PFSK-1 (cell line): ENCODE results near the gene LMNTD2.

ENCODE experiments used
- FOXP2 ChIP-seq: optimal IDR thresholded peaks from 2 replicates; pipeline ENCODE3; 2011; ENCODE audit warnings: borderline replicate concordance, control low read depth, inconsistent platforms; ENCODE audit not compliant: insufficient read depth; ENCODE audit errors: extremely low read length, extremely low read depth
- POLR2AphosphoS5 ChIP-seq: IDR thresholded peaks from 2 replicates; pipeline ENCODE4 v1.6.1; 2012; ENCODE audit warnings: low read depth, mild to moderate bottlenecking, control low read depth, low read length, moderate library complexity
- REST ChIP-seq, 2 experiments: IDR thresholded peaks; 2 replicates each; pipeline versions ENCODE4 v1.6.1 to v1.8.0; 2011 to 2012; ENCODE audit warnings: low read depth in 2 of 2, low read length in 2 of 2, control low read depth in 1 of 2, inconsistent platforms in 1 of 2, mild to moderate bottlenecking in 1 of 2, moderate library complexity in 1 of 2; ENCODE audit not compliant: insufficient read depth in 1 of 2
- SIN3A ChIP-seq: IDR thresholded peaks from 2 replicates; pipeline ENCODE4 v1.6.1; 2012; ENCODE audit warnings: mild to moderate bottlenecking, low read length, moderate library complexity, borderline replicate concordance; ENCODE audit not compliant: insufficient read depth
- TAF1 ChIP-seq: IDR thresholded peaks from 2 replicates; pipeline ENCODE4 v1.6.1; 2012; ENCODE audit warnings: low read length, control low read depth, borderline replicate concordance; ENCODE audit not compliant: insufficient read depth

LMNTD2 gene

DNA sequence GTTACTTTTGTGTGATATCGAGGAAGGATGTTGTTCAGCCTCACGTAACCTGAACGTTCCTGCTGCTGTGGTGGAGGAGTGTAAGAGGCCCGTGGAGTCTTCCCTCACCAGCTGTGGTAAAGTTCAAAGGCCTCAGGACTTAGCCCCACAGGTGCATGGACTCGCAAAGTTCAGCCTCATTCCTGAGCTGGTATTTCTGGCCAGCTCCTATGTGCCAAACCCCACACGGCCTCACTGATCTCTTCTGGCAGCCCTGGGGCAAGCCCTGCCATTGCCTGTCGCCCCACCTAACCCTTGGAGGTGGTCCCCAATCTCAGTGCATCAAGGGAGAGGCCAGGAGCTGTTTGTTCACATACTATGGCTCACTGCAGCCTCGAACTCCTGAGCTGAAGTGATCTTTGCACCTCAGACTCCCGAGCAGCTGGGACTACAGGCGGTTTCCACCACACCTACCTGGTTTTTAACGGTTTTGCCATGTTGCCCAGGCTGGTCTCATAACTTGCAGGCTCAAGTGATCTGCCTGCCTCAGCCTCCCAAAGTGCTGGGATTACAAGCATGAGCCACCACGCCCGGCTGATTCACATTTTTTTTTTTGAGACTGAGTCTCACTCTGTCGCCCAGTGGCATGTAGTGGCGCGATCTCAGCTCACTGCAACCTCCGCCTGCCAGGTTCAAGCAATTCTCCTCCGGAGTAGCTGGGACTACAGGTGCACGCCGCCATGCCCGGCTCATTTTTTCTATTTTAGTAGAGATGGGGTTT is 17.9 kb upstream of the LMNTD2 start:
- TF ChIP-seq REST (IDR thresholded peaks at IDR 0.05; ENCODE audit: insufficient read depth in 1 of 2, low read depth in 2 of 2, low read length in 2 of 2), result no peak
- TF ChIP-seq TAF1, result no peak
- TF ChIP-seq SIN3A, result no peak
- TF ChIP-seq FOXP2, result no peak

DNA sequence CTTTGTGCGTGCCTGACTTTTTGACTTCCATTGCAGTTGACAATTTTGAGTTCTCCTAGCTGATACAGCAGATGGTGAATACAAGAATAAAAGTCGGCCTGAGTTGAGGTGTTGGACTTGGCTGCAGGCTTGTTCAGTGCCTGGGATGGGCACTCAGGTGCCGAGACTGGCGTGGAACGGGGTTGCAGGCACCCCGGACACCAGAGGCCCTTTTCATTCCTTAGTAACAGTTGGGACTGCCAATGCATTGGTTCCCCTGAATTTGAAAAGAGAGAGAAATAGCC is 17.0 kb upstream of the LMNTD2 start:
- no peak for TF ChIP-seq POLR2AphosphoS5
- no peak for TF ChIP-seq SIN3A
- TF ChIP-seq FOXP2, result no peak
- no peak for TF ChIP-seq TAF1
- TF ChIP-seq REST (IDR thresholded peaks at IDR 0.05; ENCODE audit: insufficient read depth in 1 of 2, low read depth in 2 of 2, low read length in 2 of 2), result no peak

GRCh38 chr11:576811-577610 is 16.5 kb upstream of the LMNTD2 start:
- TF ChIP-seq REST (IDR thresholded peaks at IDR 0.05; ENCODE audit: insufficient read depth in 1 of 2, low read depth in 2 of 2, low read length in 2 of 2) (no peak), POLR2AphosphoS5 (no peak), SIN3A (no peak), FOXP2 (no peak), TAF1 (no peak)

DNA sequence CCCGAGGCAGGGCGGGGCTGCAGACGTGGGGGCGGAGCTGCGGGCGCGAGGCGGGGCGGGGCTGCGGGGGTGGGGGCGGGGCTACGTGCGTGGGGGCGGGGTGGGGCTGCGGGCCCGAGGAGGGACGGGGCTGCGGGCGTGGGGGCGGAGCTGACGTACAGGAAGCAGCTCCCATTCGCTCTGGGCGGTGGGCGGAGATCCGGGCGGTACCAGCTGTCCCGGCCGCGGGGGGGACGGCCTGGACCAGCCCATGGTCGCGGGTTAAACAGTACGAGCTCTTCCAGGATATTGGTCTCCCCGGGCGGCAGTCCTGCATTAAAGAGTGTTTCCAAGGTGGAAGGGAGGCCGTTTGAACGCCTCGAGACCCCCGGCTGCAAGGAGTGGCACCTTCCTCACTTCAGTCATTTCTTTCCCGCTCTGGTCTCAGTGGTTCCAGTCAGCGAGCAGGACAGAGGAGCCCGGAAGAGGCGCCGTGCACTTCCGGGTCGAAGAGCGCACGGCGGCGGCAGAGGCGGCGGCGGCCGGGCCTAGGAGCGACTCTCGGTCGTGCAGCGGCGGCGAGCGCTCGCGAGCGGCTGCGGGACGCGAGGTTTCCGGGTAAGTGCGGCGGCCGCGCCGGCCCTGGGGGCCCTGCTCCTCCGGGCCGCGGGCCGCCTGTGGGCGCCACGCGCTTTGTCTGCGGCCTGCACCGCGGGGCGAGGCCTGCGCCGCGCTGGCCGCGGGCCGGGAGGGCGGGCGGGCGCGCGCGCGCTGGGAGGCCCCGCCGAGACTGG is 15.6 kb upstream of the LMNTD2 start, which contains the start of gene PHRF1:
TSS of gene PHRF1 (plus strand) at position 475 of the 773 bp plus-strand sequence. CDS start 5,043 bp downstream, outside the sequence.
- TF ChIP-seq TAF1, result peak; percentile 99
- peak; percentile 81 for TF ChIP-seq POLR2AphosphoS5
- TF ChIP-seq REST (IDR thresholded peaks at IDR 0.05; ENCODE audit: insufficient read depth in 1 of 2, low read depth in 2 of 2, low read length in 2 of 2), result peak; percentile 21 to 43; a peak in 1 of 4 replicates
- TF ChIP-seq FOXP2, result peak; percentile 10
- 0 out of 2 replicates have a peak, but pooled peaks have one; percentile 55 for TF ChIP-seq SIN3A
